GM18867 (cell line): ENCODE results near the gene NPHP1.
A peak's percentile ranks its signal among the peaks of the same experiment; 100 is the strongest.
"Not testable (repeated sequence)": the region's sequence is repeated elsewhere in the genome, so short reads cannot be mapped to it uniquely, and the experiment has no call there.

Experiments used
- ATAC-seq: cut with Tn5 transposase; IDR thresholded peaks from one replicate; pipeline ENCODE4 v1.9.1; 2021; ENCODE audit warnings: mild to moderate bottlenecking, moderate library complexity; ENCODE audit not compliant: unreplicated experiment

The NPHP1 gene

DNA sequence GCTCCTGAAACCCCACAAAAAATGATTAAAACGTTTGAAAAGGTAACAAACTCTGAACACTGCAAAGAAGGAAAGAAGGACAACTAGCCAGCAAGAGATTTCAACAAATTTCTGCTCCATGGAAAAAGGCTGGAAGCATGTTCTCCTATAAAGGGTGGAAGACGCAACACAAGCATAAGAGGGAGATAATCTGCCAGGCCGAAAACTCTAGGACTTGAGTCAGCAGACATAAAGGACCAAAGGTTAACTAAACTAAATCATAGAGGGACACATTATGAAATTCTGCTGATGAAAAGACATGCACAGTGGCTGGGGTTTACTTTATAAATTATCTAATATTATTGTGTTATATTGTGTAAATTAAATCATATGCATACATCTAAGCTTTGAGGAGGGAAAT lies 6.8 kb downstream of the NPHP1 start:
- ATAC-seq = no peak

DNA sequence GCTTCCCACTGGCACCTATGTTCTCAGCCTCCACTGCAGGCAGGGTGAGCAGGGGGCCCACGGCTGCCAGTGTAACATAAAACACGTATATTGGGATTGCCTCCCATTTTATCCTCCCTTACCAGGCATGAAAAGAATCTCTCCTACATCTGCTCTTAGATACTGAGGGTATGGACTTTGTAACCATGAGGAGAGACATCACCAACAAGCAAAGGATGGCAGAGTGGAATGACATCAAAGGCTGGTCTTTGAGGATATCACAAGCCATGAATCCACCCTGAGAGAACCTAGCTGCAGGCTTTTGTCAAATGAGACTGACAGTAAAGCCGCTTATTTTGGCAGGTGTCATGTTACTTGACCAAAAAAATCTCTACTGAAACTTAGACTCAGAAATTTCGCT lies 7.4 kb downstream of the NPHP1 start:
- no peak for ATAC-seq

DNA sequence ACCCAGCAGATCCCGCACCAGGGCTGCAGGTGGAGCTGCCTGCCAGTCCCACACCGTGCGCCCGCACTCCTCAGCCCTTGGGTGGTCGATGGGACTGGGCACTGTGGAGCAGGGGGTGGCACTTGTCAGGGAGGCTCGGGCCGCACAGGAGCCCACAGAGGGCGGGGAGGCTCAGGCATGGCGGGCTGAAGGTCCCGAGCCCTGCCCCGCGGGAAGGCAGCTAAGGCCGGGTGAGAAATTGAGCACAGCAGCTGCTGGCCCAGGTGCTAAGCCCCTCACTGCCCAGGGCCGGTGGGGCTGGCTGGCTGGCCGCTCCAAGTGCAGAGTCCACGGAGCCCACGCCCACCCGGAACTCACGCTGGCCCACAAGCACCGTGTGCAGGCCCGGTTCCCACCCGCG lies 14.6 kb downstream of the NPHP1 start:
- not testable (repeated sequence) for ATAC-seq

DNA sequence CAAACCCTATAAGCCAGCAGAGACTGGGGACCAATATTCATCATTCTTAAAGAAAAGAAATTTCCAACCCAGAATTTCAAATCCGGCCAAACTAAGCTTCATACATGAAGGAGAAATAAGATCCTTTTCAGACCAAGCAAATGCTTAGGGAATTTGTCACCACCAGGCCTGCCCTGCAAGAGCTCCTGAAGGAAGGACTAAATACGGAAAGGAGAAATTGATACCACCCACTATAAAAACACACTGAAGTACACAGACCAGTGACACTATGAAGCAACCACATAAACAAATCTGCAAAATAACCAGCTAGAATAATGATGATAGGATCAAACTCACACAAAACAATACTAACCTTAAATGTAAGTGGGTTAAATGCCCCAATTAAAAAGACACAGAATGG lies 22.4 kb downstream of the NPHP1 start:
- ATAC-seq = no peak

DNA sequence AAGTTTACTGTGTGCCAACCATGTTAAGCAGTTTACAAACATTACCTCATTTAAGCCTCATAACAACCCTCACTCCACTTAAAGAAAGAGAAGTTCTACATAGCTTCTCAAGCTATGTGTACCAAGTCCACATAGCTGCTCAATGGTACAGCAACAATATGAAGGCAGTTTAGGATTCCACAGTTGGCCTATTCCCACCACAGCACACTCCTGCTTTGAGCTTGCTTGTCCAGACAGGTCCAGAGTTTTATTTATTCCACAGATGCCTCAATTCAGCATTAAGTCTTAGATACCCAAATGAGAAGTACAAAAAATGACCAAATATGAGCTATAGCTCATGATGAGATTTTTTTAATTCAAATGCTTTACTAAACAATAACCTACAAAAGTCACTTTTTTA lies 24.8 kb downstream of the NPHP1 start:
- no peak for ATAC-seq

DNA sequence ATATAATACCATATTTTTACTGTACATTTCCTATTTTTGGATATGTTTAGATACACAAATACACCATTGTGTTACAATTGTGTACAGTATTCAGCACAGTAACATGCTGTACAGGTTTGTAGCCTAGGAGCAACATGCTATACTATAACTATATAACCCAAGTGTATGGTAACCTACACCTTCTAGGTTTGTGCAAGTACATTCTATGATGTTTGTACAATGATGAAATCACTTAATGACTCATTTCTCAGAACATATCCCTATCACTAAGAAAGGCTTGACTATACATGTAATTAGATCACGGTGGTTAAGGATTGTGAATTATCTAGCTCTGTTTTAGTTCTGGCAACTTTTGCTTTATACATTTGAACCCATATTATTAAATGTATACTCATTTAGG lies 31.3 kb downstream of the NPHP1 start:
- no peak for ATAC-seq

DNA sequence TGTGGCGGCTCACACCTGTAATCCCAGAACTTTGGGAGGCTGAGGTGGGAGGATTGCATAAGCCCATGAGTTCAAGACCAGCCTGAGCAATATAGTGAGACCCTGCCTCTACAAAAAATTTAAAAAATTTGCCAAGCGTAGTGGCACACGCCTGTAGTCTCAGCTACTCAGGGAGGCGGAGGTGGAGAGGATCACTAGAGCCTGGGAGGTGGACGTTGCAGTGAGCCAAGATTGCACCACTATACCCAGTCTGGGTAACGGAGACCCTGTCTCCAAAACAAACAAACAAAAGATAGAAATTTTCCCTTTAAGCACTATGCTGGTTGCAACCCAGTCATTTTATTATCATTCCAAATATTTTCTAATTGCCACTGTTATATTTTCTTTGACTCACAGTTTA lies 32.3 kb downstream of the NPHP1 start:
- ATAC-seq = no peak

DNA sequence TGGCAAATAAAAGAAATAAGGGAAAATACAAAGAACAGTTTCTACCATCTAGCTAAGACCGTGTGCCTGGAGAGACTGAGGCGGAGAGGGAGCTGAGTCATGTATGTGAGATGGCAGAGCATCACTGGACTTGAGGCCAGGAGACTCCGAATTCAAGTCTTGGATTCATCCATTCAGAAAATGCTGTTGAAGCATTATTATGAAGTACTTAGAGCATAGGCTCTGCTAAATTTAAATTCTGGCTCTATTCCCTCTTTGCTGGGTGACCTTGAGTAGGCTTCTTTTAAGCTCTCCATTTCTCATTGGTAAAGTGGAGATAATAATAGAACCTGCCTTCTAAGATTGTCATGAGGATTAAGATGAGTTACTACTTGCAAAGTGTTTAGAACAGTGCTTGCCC lies 34.7 kb downstream of the NPHP1 start:
- ATAC-seq = no peak

DNA sequence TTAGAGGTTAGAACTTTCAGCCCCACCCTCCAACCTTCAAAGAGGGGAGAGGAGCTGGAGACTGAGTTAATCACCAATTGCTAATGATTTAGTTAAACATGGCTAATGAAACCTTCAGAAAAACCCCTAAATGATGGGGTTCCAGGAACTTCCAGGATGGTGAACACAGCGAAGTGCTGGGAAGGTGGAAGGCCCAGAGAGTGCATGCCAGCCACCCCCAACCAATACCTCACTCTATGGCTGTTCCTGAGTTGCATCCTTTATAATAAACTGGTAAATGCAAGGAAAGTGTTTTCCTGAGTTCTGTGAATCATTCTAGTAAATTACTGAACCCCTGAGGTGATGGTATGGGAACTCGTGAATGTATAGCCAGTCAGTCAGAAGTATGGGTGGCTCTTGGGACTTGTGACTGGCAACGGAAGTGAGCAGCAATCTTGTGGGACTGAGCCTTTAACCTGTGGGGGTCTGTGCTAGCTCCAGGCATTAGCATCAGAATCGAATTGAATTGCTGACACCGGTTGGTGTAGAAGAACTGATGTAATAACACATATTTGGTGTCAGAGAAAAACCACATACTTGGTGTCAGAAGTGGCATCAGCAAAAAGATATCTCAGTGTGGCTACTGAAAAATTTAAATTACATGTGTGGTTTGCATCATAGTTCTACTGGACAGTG lies 37.4 kb downstream of the NPHP1 start:
- no peak for ATAC-seq

DNA sequence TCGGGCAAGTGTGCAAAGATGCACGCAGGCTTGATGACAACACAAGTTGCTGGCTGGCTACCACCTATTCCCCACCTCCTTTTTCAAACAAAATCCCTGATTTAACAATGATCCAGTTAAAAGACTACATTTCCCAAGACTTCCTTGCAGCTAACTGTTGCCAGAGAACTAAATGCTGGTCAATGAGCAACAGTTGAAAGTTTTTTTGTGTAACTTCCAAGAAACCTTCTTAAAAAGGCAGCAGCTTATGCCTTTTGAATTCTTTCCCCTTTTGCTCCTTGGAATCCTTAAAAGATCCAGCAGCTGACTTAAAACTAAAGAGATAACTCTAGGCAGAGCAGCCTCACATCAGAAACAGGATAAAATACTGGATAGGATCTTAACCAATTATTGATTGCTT lies 38.5 kb downstream of the NPHP1 start:
- no peak for ATAC-seq

DNA sequence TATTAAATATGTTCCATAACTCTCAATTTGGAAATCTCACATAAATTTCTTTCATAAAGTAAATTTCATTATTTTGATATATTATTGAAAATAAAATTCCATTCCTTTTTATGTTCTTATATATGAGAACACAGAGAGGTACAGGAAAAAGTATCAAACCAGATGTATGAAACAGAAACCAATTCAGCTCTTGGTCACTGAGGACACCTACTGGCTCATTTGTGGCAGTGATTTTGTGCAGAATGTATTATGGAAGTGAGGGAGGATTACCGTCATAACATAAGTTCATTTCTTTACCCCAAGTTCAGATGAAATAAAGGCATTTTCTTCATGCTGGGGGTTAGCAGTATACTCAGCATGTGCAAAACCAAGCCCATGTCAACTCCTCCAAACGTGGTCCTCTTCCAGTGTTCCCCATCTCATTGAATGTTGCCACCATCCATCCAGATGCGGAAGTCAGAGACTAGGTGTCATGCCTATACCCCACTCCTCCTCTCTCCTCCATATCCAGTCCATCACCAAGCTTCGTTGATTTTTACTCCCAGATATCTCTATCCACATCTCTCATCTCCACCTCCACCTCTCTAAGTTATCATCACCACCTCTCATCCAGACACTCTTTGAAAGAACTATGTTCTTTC lies 47.5 kb downstream of the NPHP1 start:
- ATAC-seq = peak; percentile 81

DNA sequence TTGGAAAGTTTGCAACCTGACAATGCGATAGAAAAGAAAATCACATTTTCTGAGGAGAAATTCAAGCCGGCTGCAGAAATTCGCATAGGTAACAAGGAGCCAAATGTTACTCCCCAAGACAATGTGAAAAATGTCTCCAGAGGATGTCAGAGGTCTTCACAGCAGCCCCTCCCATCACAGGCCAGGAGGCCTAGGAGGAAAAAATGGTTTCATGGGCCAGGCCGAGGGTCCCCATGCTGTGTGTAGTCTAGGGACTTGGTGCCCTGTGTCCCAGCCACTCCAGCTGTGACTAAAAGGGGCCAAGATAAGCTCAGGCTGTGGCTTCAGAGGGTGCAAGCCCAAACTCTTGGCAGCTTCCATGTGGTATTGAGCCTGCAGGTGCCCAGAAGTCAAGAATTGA lies 50.0 kb downstream of the NPHP1 start:
- ATAC-seq = not testable (repeated sequence)

DNA sequence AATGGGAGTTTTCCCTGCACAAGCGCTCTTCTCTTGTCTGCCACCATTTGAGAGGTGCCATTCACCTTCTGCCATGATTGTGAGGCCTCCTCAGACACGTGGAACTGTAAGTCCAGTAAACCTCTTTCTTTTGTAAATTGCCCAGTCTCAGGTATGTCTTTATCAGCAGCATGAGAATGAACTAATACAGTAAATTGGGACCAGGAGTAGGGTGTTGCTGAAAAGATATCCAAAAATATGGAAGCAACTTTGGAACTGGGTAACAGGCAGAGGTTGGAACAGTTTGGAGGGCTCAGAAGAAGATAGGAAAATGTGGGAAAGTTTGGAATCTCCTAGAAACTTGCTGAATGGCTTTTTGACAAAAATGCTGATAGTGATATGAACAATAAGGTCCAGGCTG lies 50.6 kb downstream of the NPHP1 start:
- ATAC-seq = not testable (repeated sequence)

DNA sequence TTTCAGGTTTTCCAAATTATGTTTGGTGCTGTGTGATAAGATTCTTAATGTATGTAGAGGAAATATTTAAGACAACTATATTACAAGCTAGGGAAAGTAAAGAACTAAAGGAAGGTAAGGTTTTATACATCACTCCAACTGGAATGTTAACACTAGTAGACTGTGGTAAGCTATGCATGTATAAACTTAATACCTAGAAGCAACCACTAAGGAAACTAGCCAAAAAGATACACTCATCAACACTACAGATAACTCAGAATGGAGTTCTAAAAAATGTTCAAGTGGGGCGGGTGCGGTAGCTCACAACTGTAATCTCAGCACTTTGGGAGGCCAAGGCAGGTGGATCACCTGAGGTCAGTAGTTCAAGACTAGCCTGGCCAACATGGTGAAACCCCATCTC lies 51.4 kb downstream of the NPHP1 start:
- ATAC-seq = no peak

DNA sequence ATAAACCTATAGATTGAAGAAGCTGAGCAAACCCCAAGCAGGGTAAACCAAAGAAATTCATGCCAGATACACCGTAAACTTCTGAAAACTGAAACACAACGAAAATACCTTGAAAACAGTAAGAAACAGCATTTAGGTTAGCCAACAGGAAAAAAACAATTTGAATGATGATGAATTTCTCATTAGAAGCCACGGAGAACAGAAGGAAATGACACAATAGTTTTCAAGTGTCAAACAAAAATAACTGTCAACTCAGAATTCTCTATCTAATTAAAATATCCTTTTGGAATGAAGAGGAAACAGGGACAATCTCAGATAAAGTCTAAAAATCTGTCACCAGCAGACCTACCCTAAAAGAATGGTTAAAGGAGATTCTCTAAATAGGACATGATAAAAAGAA lies 51.9 kb downstream of the NPHP1 start:
- ATAC-seq = no peak

DNA sequence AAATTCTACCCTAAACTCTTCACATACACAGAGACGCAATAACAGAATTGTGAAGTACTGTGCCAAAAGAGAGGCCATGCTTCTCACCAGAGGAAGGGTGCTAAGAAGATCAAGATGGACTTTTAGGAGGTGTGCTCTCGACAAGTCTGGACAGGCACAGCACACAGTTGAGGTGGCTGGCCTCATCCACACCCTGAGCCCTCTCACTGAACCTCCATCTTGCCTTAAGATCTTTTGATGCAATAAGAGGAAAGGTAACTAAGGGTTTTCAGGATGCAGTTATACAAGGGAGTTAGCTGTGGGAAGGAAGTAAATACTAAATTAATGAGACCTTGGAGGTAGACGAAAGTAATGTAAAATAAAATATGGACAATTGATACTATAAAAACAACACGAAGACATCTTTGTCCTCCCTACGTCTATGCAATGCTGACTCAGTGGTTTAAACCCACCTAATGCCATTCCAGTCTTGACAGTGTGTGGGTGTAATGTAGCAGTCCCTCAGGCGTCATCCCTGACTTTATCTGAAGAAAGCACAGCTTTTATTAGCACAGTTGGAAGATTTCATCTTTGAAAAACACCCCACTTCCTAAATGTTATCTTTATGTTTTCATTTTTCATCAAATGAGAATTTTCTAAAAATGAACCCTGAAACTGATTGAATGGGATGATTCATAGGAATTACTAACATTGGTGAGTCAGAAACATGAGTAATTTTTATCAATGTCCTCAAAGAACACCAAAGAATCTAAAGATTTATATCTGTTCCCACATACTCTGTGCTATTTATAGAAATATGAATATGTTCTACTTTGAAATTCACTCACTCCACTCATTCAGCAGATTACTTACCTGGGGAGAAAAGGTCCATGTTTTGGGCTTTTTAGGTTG lies 55.2 kb downstream of the NPHP1 start:
- ATAC-seq = no peak

DNA sequence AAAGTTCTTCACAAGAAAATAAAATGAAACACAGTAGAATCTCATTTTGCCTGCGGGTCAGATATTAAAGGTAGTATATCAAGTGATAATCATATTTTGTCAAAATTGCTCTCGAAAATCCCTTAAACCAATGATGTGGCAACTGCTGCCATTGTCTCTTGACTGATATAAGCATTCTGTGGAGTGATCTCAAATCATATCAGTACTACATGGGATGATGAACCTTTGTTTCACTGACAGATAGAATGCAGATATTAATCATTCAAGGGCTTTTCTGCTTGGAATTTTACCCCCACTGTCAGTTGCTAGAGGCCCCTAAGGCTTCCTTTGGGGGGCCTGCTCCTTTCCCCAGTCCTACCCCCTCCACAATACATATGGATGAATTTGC lies 57.9 kb downstream of the NPHP1 start:
- ATAC-seq = no peak

DNA sequence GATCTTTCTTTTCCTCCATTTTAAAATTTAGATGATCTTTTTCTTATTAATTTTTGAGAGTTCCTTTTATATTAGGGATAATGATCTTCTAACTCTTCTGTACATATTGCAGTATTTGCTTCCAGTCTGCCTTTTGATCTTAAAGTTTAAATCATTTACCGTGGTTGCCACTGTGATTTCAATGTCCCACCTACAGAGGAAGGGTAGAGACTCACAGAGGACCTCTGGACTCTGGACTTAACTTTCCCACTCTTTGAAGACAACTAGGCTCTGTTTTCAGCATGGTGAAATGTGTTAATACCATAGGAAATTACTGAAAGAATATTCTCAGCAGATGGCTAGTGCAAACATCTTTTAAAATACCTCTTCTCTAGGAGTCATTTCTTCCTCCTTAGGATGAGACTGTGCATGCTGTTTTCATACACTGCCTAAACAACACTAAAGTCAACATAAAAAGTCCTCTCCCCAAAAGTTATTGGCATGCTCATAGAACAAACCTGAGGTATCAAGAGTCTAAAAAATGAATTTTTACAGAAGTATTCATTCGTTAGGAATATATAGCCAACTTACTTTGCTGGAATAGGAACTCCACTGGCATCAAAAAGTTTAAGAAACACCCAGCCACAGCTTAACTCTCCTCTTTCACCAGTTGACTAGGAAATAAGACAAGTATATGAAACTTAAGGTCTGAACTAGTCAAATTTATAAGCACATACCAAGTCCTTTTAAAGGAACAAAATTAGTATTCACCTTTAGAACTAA lies 58.4 kb downstream of the NPHP1 start:
- no peak for ATAC-seq

DNA sequence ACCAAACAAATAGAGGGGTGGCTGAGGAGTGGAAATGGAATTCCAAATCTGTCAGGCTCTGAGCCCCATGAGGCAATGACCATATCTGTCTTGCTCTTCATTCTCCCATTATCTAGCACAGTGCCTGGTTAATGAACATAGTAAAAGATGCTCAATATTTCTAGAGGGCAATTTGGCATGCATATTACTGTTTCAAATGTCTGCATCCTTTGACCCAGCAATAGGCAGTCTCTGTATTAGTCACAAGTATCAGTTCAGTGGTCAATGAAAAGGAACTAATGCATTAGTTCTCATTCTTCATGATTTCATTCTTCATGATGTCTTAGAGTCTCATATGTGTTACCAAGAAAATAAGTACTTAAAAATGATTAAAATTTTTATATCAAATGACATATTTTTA lies 60.8 kb downstream of the NPHP1 start:
- no peak for ATAC-seq

DNA sequence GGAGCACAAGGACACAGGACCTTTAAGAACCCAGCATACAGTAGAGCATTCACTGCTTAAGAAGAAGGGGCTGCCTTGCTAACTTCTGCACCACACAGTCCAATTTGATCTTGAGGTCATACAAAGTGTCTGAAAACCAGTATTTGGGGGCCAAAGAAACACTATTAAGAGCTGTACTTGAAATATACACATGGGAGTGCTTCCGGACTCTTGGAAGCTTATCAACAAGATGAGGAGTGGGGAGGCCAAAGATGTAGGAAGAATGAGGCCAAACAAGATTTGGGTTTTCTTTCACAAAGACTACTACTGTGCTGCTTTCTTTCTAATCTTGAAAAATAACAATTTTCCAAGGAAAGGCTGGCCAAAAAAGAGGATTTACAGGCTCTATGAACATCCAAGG lies 64.4 kb downstream of the NPHP1 start:
- no peak for ATAC-seq

DNA sequence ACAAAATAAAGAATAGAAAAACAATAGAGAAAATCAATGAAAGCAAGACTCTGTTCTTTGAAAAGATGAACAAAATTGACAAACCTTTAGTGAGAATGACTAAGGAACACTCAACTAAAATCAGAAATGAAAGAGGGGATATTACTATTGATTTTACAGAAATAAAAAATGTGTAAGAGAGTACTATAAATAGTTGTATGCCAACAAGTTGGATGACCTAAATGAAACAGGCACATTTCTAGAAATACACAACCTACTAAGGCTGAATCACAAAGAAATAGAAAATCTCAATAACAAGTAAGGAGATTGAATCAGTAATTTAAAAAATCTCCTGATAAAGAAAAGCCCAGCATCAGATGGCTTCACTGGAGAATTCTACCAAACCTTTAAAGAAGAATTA lies 70.8 kb downstream of the NPHP1 start:
- no peak for ATAC-seq
